SU-DHL-6 (cell line): ENCODE results near the gene TIMP2.

Experiments used
- H2AFZ ChIP-seq: fragments of 200-600 bp; sonication (generic); 2 replicates; pipeline ENCODE4 v1.6.1; 2014; ENCODE audit warnings: low read depth, mild to moderate bottlenecking, moderate library complexity, mixed read lengths, antibody characterized with exemption, low read length; ENCODE audit not compliant: severe bottlenecking
- H3F3A ChIP-seq: fragments of 200-600 bp; shearing (Covaris generic); 2 replicates; pipeline ENCODE4 v1.6.0; 2016; ENCODE audit warnings: antibody characterized with exemption, mild to moderate bottlenecking; ENCODE audit not compliant: insufficient read depth
- H3K27ac ChIP-seq: fragments of 200-600 bp; sonication (generic); 2 replicates; pipeline ENCODE4 v1.5.1; 2016; ENCODE audit warnings: low read depth, mild to moderate bottlenecking, low read length, moderate library complexity, mixed read lengths
- H3K27me3 ChIP-seq: fragments of 200-600 bp; sonication (generic), shearing (Covaris generic); 2 replicates; pipeline ENCODE4 v1.6.0; 2014; ENCODE audit warnings: mild to moderate bottlenecking, low read length
- H3K36me3 ChIP-seq: fragments of 200-600 bp; sonication (generic); 2 replicates; pipeline ENCODE4 v1.6.1; 2014; ENCODE audit warnings: mild to moderate bottlenecking, low read length, mixed read lengths
- H3K4me2 ChIP-seq: fragments of 300-600, 200-600 bp; shearing (Covaris generic), sonication (generic); 2 replicates; pipeline ENCODE4 v1.6.0; 2014; ENCODE audit warnings: low read length, low read depth, mild to moderate bottlenecking; ENCODE audit not compliant: poor library complexity, severe bottlenecking
- H3K4me3 ChIP-seq: fragments of 200-600 bp; sonication (generic); 2 replicates; pipeline ENCODE4 v1.5.1; 2014; ENCODE audit warnings: antibody characterized with exemption, low read length, mild to moderate bottlenecking, mixed read lengths; ENCODE audit not compliant: insufficient read depth, poor library complexity, severe bottlenecking
- H3K79me2 ChIP-seq: fragments of 200-600 bp; sonication (generic); 2 replicates; pipeline ENCODE4 v1.6.1; 2014; ENCODE audit warnings: mild to moderate bottlenecking, low read length, moderate library complexity; ENCODE audit not compliant: insufficient read depth
- H3K9ac ChIP-seq: fragments of 200-600 bp; sonication (generic); 2 replicates; pipeline ENCODE4 v1.7.0; 2014; ENCODE audit warnings: mild to moderate bottlenecking, low read length
- H3K9me2 ChIP-seq: fragments of 200-600 bp; sonication (generic); replicated peaks from 2 replicates; pipeline ENCODE4 v1.6.1; 2014; ENCODE audit warnings: low read length; ENCODE audit not compliant: insufficient read depth
- H3K9me3 ChIP-seq: fragments of 200-600 bp; sonication (generic); 2 replicates; pipeline ENCODE4 v1.6.1; 2014; ENCODE audit warnings: low read length, mixed read lengths; ENCODE audit not compliant: insufficient read depth
- H4K20me1 ChIP-seq: fragments of 200-600 bp; sonication (generic); 2 replicates; pipeline ENCODE4 v1.6.1; 2014; ENCODE audit warnings: low read depth, mild to moderate bottlenecking, antibody characterized with exemption, low read length, moderate library complexity, mixed read lengths
- EZH2phosphoT487 ChIP-seq: fragments of 200-600 bp; sonication (generic), shearing (Covaris generic); conservative IDR thresholded peaks from 2 replicates; pipeline ENCODE4 v1.6.1; 2018; ENCODE audit warnings: mild to moderate bottlenecking, antibody characterized with exemption, low read length, moderate library complexity, mixed read lengths
- TF ChIP-seq, protein P1 (sequence below): fragments of 200-600 bp; sonication (generic); IDR thresholded peaks from one replicate; pipeline ENCODE4 v1.5.1; 2017; ENCODE audit warnings: antibody characterized with exemption, mild to moderate bottlenecking, low read length, moderate library complexity; ENCODE audit not compliant: insufficient read depth, poor library complexity, severe bottlenecking

TIMP2 gene

DNA sequence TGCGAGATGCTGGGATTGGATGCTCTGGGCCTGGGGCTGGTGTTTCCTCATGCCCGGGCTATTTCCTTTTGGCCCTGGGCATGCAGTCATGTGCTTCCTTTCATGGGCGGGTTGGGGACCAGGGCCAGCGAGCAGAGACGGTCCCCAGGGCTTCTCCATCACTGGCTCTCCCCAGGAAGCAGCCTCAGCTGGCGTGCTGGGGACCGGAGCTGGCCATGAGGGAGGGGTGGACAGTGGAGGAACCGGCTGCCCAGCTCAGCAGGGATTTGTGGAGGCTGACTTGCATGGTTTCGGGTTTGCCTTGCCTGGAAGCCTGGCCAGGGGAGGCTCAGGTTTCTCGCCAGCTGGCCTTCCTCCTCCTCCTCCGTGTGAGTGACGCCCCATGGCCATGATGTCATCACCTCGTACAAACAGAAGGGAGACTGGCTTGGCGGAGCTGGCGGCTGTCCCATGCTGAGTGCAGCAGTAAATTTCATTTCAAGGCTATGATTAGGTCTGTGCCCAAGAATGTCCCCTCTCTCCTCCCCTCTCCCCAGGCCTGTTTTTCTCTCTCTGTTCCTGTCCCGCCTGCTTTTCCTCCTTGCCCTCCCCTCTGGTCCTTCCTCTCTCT, 8.9 kb upstream of the TIMP2 start:
- H3K79me2 ChIP-seq, result no peaks in the 10 kb centered on the region
- no peaks in the 10 kb centered on the region for H3K9me2 ChIP-seq
- no peaks in the 10 kb centered on the region for H4K20me1 ChIP-seq
- no peak overlapping the region for H2AFZ ChIP-seq
- H3K36me3 ChIP-seq, result no peaks in the 10 kb centered on the region
- no peak overlapping the region for H3K4me2 ChIP-seq
- H3K9me3 ChIP-seq, result no peaks in the 10 kb centered on the region
- no peaks in the 10 kb centered on the region for H3K27me3 ChIP-seq
- no peak overlapping the region for H3K4me3 ChIP-seq
- H3K27ac ChIP-seq, result no peak overlapping the region
- no peak for TF ChIP-seq EZH2phosphoT487
- TF ChIP-seq, protein P1, sequence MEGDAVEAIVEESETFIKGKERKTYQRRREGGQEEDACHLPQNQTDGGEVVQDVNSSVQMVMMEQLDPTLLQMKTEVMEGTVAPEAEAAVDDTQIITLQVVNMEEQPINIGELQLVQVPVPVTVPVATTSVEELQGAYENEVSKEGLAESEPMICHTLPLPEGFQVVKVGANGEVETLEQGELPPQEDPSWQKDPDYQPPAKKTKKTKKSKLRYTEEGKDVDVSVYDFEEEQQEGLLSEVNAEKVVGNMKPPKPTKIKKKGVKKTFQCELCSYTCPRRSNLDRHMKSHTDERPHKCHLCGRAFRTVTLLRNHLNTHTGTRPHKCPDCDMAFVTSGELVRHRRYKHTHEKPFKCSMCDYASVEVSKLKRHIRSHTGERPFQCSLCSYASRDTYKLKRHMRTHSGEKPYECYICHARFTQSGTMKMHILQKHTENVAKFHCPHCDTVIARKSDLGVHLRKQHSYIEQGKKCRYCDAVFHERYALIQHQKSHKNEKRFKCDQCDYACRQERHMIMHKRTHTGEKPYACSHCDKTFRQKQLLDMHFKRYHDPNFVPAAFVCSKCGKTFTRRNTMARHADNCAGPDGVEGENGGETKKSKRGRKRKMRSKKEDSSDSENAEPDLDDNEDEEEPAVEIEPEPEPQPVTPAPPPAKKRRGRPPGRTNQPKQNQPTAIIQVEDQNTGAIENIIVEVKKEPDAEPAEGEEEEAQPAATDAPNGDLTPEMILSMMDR, result no peak
- no peak overlapping the region for H3K9ac ChIP-seq
- no peaks in the 10 kb centered on the region for H3F3A ChIP-seq

DNA sequence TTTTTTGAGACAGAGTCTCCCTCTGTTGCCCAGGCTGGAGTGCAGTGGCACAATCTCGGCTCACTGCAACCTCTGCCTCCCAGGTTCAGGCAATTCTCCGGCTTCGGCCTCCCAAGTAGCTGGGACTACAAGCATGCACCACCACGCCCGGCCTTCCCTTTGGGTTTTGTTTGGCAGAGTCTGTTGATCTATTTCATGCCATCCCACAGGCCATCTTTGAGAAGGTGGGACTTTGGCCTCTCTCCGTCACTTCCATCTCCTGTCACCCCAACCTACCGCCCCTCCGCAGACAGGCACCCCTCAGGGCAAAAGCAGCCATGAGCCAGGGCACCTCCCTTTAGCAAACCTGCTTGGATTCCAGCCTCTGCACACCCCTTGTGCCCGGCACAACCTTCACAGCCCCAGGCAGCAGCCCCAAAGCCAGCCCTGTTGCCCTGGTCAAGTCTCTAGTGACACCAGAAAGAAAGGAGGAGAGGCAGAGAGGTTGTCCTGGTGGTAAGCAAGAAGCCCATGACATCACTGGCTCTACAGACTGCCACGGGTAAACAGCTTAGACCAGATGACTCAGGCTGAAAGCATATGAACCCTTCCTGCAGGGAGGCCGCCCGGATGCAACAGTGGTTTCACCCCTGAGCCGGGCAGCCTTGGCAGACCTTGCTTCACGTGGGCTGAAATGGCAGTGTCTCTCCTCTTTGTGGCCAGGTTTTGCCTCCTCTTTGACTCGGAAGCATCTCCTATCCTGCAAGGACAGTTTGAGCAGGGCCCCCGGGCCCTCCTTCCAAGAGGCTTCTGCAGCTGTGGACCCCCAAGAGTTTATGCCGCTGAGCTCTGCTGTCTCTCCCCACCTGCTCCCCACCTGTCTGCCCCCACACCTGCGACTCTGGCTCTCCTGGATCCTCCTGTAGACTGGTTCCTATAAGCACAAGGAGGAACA, 8.1 kb upstream of the TIMP2 start:
- H4K20me1 ChIP-seq, result no peaks in the 10 kb centered on the region
- no peaks in the 10 kb centered on the region for H3K36me3 ChIP-seq
- TF ChIP-seq, protein P1, result no peak
- TF ChIP-seq EZH2phosphoT487, result no peak
- H3K79me2 ChIP-seq, result no peaks in the 10 kb centered on the region
- no peak overlapping the region for H3K4me3 ChIP-seq
- H3K27me3 ChIP-seq, result no peaks in the 10 kb centered on the region
- H2AFZ ChIP-seq, result no peak overlapping the region
- H3K9me2 ChIP-seq, result no peaks in the 10 kb centered on the region
- H3K27ac ChIP-seq, result no peak overlapping the region
- no peak overlapping the region for H3K4me2 ChIP-seq
- no peak overlapping the region for H3K9ac ChIP-seq
- H3F3A ChIP-seq, result no peaks in the 10 kb centered on the region
- H3K9me3 ChIP-seq, result no peaks in the 10 kb centered on the region

DNA sequence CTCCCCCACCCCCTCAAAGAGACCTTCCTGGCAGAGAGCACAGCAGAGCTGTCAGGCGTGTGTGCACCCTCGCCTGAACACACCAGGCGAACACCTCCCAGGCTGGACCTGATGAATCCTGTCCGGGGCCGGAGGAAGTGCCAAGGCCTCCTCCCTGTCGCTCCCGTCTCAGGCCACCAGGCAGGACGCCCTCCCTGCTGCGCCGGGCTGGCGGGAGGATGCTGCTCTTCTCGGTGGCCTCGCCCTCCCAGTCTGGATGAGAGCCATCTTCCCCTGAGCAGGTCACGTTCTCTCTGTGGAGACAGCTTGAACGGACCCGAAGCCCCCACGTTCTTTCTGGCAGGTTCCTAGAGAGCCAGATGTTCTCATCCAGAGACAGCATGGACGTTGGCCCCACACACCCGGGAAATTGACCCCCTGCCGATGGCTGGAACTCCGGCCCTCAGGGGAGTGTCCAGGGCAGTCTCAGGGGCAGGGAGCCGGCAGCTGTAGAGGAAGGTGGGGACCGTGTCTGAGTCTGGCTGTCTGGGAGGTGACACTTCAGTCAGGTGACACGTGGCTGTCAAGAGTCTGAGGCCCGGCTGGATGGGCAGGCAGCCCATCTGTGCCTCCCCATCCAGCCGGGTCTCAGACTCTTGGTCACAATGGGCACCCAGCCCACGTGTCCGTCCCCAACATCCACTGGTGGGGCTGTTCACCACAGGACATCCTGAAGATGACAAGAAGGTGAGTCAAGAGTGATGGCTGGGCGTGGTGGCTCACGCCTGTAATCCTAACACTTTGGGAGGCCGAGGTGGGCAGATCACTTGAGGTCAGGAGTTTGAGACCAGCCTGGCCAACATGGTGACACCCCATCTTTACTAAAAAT, 5.0 kb upstream of the TIMP2 start:
- Histone ChIP-seq H3K9me3 (no peaks in the 10 kb centered on the region), H3K79me2 (no peaks in the 10 kb centered on the region), H3K27me3 (no peaks in the 10 kb centered on the region), H3K27ac (no peak overlapping the region), H3K9me2 (no peaks in the 10 kb centered on the region), H3F3A (no peaks in the 10 kb centered on the region), H3K9ac (no peak overlapping the region), H3K4me2 (no peak overlapping the region), H3K36me3 (no peaks in the 10 kb centered on the region), H2AFZ (no peak overlapping the region), H3K4me3 (no peak overlapping the region), H4K20me1 (no peaks in the 10 kb centered on the region)
- TF ChIP-seq EZH2phosphoT487, result no peak
- TF ChIP-seq, protein P1, result no peak
